SK-N-SH treated with all-trans-retinoic acid at 6 μM for 48 hours (cell line): ENCODE data around the gene ARHGEF10L.

ENCODE experiments used
- ATAC-seq: fragments of 200-7000 bp; cut with Tn5 transposase; 3 replicates; pipeline ENCODE4 v1.9.1; 2020; ENCODE audit warnings: mild to moderate bottlenecking, moderate library complexity
- ARNTL ChIP-seq: fragments of 450-650 bp; formaldehyde crosslinking; IDR thresholded peaks from 2 replicates; pipeline ENCODE4 v1.5.0; 2020; ENCODE audit warnings: low read depth, mild to moderate bottlenecking, moderate library complexity, borderline replicate concordance
- BACH2 ChIP-seq: fragments of 250-450 bp; sonication (Bioruptor Pico); IDR thresholded peaks from 2 replicates; pipeline ENCODE4 v1.9.0; 2021; ENCODE audit warnings: mild to moderate bottlenecking, borderline replicate concordance
- CREB5 ChIP-seq: fragments of 250-450 bp; sonication (Bioruptor Pico); IDR thresholded peaks from 2 replicates; pipeline ENCODE4 v1.5.1; 2020; ENCODE audit warnings: low read depth, mild to moderate bottlenecking, moderate library complexity
- CSDC2 ChIP-seq: fragments of 250-450 bp; sonication (Bioruptor Pico); IDR thresholded peaks from 2 replicates; pipeline ENCODE4 v1.5.0; 2020; ENCODE audit warnings: mild to moderate bottlenecking, moderate library complexity
- ESRRG ChIP-seq: fragments of 250-450 bp; sonication (Bioruptor Pico); IDR thresholded peaks from 2 replicates; pipeline ENCODE4 v1.6.1; 2021; ENCODE audit warnings: mild to moderate bottlenecking
- GLIS3 ChIP-seq: fragments of 250-450 bp; sonication (Bioruptor Pico); IDR thresholded peaks from 2 replicates; pipeline ENCODE4 v1.5.0; 2020; ENCODE audit warnings: mild to moderate bottlenecking, moderate library complexity
- ISL1 ChIP-seq: fragments of 250-450 bp; sonication (Bioruptor Pico); IDR thresholded peaks from 2 replicates; pipeline ENCODE4 v2.1.2; 2022; ENCODE audit warnings: mild to moderate bottlenecking, moderate library complexity
- OSR1 ChIP-seq: fragments of 250-450 bp; sonication (Bioruptor Pico); IDR thresholded peaks from 2 replicates; pipeline ENCODE4 v1.8.0; 2022; ENCODE audit warnings: moderate library complexity, mild to moderate bottlenecking, inconsistent platforms
- PATZ1 ChIP-seq: fragments of 250-450 bp; sonication (Bioruptor Pico); IDR thresholded peaks from 2 replicates; pipeline ENCODE4 v1.8.0; 2020; ENCODE audit warnings: mild to moderate bottlenecking, moderate library complexity, borderline replicate concordance
- POU6F1 ChIP-seq: fragments of 250-450 bp; sonication (Bioruptor Pico); IDR thresholded peaks from 2 replicates; pipeline ENCODE4 v1.8.0; 2021; ENCODE audit warnings: low read depth, mild to moderate bottlenecking, moderate library complexity, borderline replicate concordance
- PPARA ChIP-seq: fragments of 250-450 bp; sonication (Bioruptor Pico); IDR thresholded peaks from 2 replicates; pipeline ENCODE4 v1.5.0; 2020; ENCODE audit warnings: mild to moderate bottlenecking, borderline replicate concordance
- RARB ChIP-seq: fragments of 250-450 bp; sonication (Bioruptor Pico); IDR thresholded peaks from 2 replicates; pipeline ENCODE4 v1.8.0; 2021; ENCODE audit warnings: mild to moderate bottlenecking, moderate library complexity
- SNAI2 ChIP-seq: fragments of 250-450 bp; sonication (Bioruptor Pico); IDR thresholded peaks from 2 replicates; pipeline ENCODE4 v1.5.0; 2020; ENCODE audit warnings: mild to moderate bottlenecking, moderate library complexity
- TCF4 ChIP-seq: fragments of 250-450 bp; sonication (Bioruptor Pico); IDR thresholded peaks from 2 replicates; pipeline ENCODE4 v1.8.0; 2021; ENCODE audit warnings: mild to moderate bottlenecking, moderate library complexity, borderline replicate concordance
- TOX ChIP-seq: fragments of 250-450 bp; sonication (Bioruptor Pico); IDR thresholded peaks from 2 replicates; pipeline ENCODE4 v1.8.0; 2021; ENCODE audit warnings: mild to moderate bottlenecking, moderate library complexity, borderline replicate concordance
- TSHZ2 ChIP-seq: fragments of 250-450 bp; sonication (Bioruptor Pico); IDR thresholded peaks from 2 replicates; pipeline ENCODE4 v1.5.0; 2020; ENCODE audit warnings: mild to moderate bottlenecking, moderate library complexity
- ZC3H10 ChIP-seq: fragments of 250-450 bp; sonication (Bioruptor Pico); IDR thresholded peaks from 2 replicates; pipeline ENCODE4 v1.5.1; 2021; ENCODE audit warnings: mild to moderate bottlenecking, moderate library complexity
- ZFP3 ChIP-seq: fragments of 250-450 bp; sonication (Bioruptor Pico); IDR thresholded peaks from 2 replicates; pipeline ENCODE4 v1.5.0; 2020; ENCODE audit warnings: mild to moderate bottlenecking, moderate library complexity
- ZFP30 ChIP-seq: fragments of 450-650 bp; formaldehyde crosslinking; IDR thresholded peaks from 2 replicates; pipeline ENCODE4 v1.5.0; 2022; ENCODE audit warnings: mild to moderate bottlenecking, moderate library complexity
- ZNF565 ChIP-seq: fragments of 450-650 bp; formaldehyde crosslinking; conservative IDR thresholded peaks from 2 replicates; pipeline ENCODE4 v1.5.0; 2020; ENCODE audit warnings: low read depth, mild to moderate bottlenecking, moderate library complexity
- ZNF70 ChIP-seq: fragments of 450-650 bp; formaldehyde crosslinking; IDR thresholded peaks from 2 replicates; pipeline ENCODE4 v1.5.0; 2020; ENCODE audit warnings: mild to moderate bottlenecking, moderate library complexity
- ZNF8 ChIP-seq: fragments of 450-650 bp; formaldehyde crosslinking; IDR thresholded peaks from 2 replicates; pipeline ENCODE4 v1.5.0; 2020; ENCODE audit warnings: mild to moderate bottlenecking, moderate library complexity

The ARHGEF10L gene

GRCh38 chr1:17711941-17712340 lies 172.4 kb downstream of the ARHGEF10L start:
- no peak for ATAC-seq
- TF ChIP-seq BACH2 (CRISPR knock-in tag) (no peak), ARNTL (no peak), ESRRG (CRISPR knock-in tag) (no peak)

GRCh38 chr1:17713993-17714392 lies 174.5 kb downstream of the ARHGEF10L start:
- no peak for ATAC-seq
- TF ChIP-seq PPARA (no peak), ZFP3 (CRISPR knock-in tag) (no peak), CREB5 (no peak), TSHZ2 (CRISPR knock-in tag) (no peak), BACH2 (CRISPR knock-in tag) (no peak), RARB (CRISPR knock-in tag) (no peak), ZNF565 (CRISPR knock-in tag) (no peak), GLIS3 (CRISPR knock-in tag) (no peak), ZNF70 (no peak), POU6F1 (CRISPR knock-in tag) (no peak), CSDC2 (no peak), ESRRG (CRISPR knock-in tag) (no peak), TCF4 (CRISPR knock-in tag) (no peak), ISL1 (CRISPR knock-in tag) (no peak), SNAI2 (CRISPR knock-in tag) (no peak), ZC3H10 (CRISPR knock-in tag) (no peak)

- TF ChIP-seq ARNTL, result no peak
- TF ChIP-seq ZC3H10 (CRISPR knock-in tag), result no peak
- TF ChIP-seq ISL1 (CRISPR knock-in tag), result no peak
- TF ChIP-seq ZNF8 (CRISPR knock-in tag), result no peak
- TF ChIP-seq CREB5, result no peak
- TF ChIP-seq PPARA, result no peak
- no peak for TF ChIP-seq OSR1 (CRISPR knock-in tag)
- TF ChIP-seq TCF4 (CRISPR knock-in tag), result no peak
- TF ChIP-seq BACH2 (CRISPR knock-in tag), result no peak
- no peak for TF ChIP-seq POU6F1 (CRISPR knock-in tag)
- no peak for TF ChIP-seq ZNF565 (CRISPR knock-in tag)
- no peak for TF ChIP-seq PATZ1 (CRISPR knock-in tag)
- TF ChIP-seq CSDC2, result no peak
- TF ChIP-seq ZFP30 (CRISPR knock-in tag), result no peak
- TF ChIP-seq TOX (CRISPR knock-in tag), result no peak
- TF ChIP-seq TSHZ2 (CRISPR knock-in tag), result no peak
- no peak for ATAC-seq
Observed at GRCh38 chr1:17717594-17718535, 178.4 kb downstream of the ARHGEF10L start.
